Adipocyte (in vitro differentiated cells): ENCODE measurements around the gene ABL1.
"Not testable (repeated sequence)": the region's sequence is repeated elsewhere in the genome, so short reads cannot be mapped to it uniquely, and the experiment has no call there.

ENCODE experiments used
- DNase-seq: peaks from one replicate; pipeline ENCODE4 v3.0.0-alpha.2; 2015; ENCODE audit warnings: low read depth
- H3K27me3 ChIP-seq: replicated peaks from 2 replicates; pipeline ENCODE4 v1.7.0; 2013; ENCODE audit warnings: mild to moderate bottlenecking, low read length, moderate library complexity; ENCODE audit not compliant: control insufficient read depth, insufficient read depth
- H3K36me3 ChIP-seq: 2 replicates; pipeline ENCODE4 v1.7.0; 2013; ENCODE audit warnings: low read length, mild to moderate bottlenecking, moderate library complexity; ENCODE audit not compliant: control insufficient read depth, insufficient read depth, severe bottlenecking
- H3K4me1 ChIP-seq: 2 replicates; pipeline ENCODE4 v1.7.0; 2013; ENCODE audit warnings: mild to moderate bottlenecking, low read length, moderate library complexity; ENCODE audit not compliant: control insufficient read depth, insufficient read depth
- H3K4me3 ChIP-seq: 2 replicates; pipeline ENCODE4 v1.7.0; 2013; ENCODE audit warnings: mild to moderate bottlenecking, low read length, moderate library complexity
- H3K9ac ChIP-seq: 2 replicates; pipeline ENCODE4 v1.7.0; 2013; ENCODE audit warnings: mild to moderate bottlenecking, low read length, moderate library complexity
- H3K9me3 ChIP-seq: 2 replicates; pipeline ENCODE4 v1.7.0; 2013; ENCODE audit warnings: mild to moderate bottlenecking, low read length, moderate library complexity; ENCODE audit not compliant: control insufficient read depth

The ABL1 gene

GRCh38 chr9:130834371-130835336, at the start of gene ABL1:
Gene ABL1 (plus strand): TSS chr9:130835254. CDS start chr9:130835447, 193 bp downstream.
- no peaks in the 10 kb centered on the region for H3K36me3 ChIP-seq
- H3K4me1 ChIP-seq = peaks cover 53% of the 10 kb centered on the region
- H3K4me3 ChIP-seq = peak within 1 kb of the TSS; percentile 90
- H3K9me3 ChIP-seq = no peaks in the 10 kb centered on the region
- H3K27me3 ChIP-seq = no peaks in the 10 kb centered on the region
- peak within 1 kb of the TSS; percentile 96 for H3K9ac ChIP-seq
- peak; percentile 86 for DNase-seq

- peaks cover 23% of the 10 kb centered on the region for H3K4me1 ChIP-seq
- H3K27me3 ChIP-seq = no peaks in the 10 kb centered on the region
- no peak for DNase-seq
- peaks cover 7% of the 10 kb centered on the region for H3K9me3 ChIP-seq
- H3K4me3 ChIP-seq = no peak overlapping the region
- no peaks in the 10 kb centered on the region for H3K36me3 ChIP-seq
- H3K9ac ChIP-seq = no peak overlapping the region
Observed at GRCh38 chr9:130785940-130786508, 49.0 kb upstream of the ABL1 start.

GRCh38 chr9:130786526-130786925, 48.5 kb upstream of the ABL1 start:
- H3K27me3 ChIP-seq = no peaks in the 10 kb centered on the region
- no peak overlapping the region for H3K4me3 ChIP-seq
- H3K9me3 ChIP-seq = peaks cover 7% of the 10 kb centered on the region
- H3K4me1 ChIP-seq = peaks cover 20% of the 10 kb centered on the region
- H3K36me3 ChIP-seq = no peaks in the 10 kb centered on the region
- DNase-seq = no peak
- H3K9ac ChIP-seq = no peak overlapping the region

GRCh38 chr9:130789747-130790672, 45.0 kb upstream of the ABL1 start:
- Histone ChIP-seq H3K4me1 (peaks cover 16% of the 10 kb centered on the region), H3K27me3 (no peaks in the 10 kb centered on the region), H3K4me3 (no peak overlapping the region), H3K36me3 (no peaks in the 10 kb centered on the region), H3K9me3 (peaks cover 7% of the 10 kb centered on the region), H3K9ac (no peak overlapping the region)
- DNase-seq = no peak

GRCh38 chr9:130791303-130791894, 43.7 kb upstream of the ABL1 start:
- H3K9ac ChIP-seq = no peak overlapping the region
- H3K9me3 ChIP-seq = peaks cover 7% of the 10 kb centered on the region
- H3K36me3 ChIP-seq = no peaks in the 10 kb centered on the region
- no peak for DNase-seq
- H3K4me3 ChIP-seq = no peak overlapping the region
- H3K27me3 ChIP-seq = no peaks in the 10 kb centered on the region
- H3K4me1 ChIP-seq = peaks cover 29% of the 10 kb centered on the region

GRCh38 chr9:130793589-130793988, 41.5 kb upstream of the ABL1 start:
- no peak for DNase-seq
- no peaks in the 10 kb centered on the region for H3K27me3 ChIP-seq
- peaks cover 7% of the 10 kb centered on the region for H3K9me3 ChIP-seq
- peaks cover 29% of the 10 kb centered on the region for H3K4me1 ChIP-seq
- no peak overlapping the region for H3K9ac ChIP-seq
- H3K36me3 ChIP-seq = no peaks in the 10 kb centered on the region
- H3K4me3 ChIP-seq = no peak overlapping the region

GRCh38 chr9:130794021-130794420, 41.0 kb upstream of the ABL1 start:
- H3K9me3 ChIP-seq, H3K4me3 ChIP-seq, DNase-seq, H3K9ac ChIP-seq, H3K36me3 ChIP-seq, H3K27me3 ChIP-seq: not testable (repeated sequence)
- peaks cover 29% of the 10 kb centered on the region for H3K4me1 ChIP-seq

- peak overlapping the region; percentile 61 for H3K9ac ChIP-seq
- peaks cover 29% of the 10 kb centered on the region for H3K4me1 ChIP-seq
- H3K27me3 ChIP-seq, H3K9me3 ChIP-seq, H3K36me3 ChIP-seq: not testable (repeated sequence)
- peak; percentile 86 for DNase-seq
- H3K4me3 ChIP-seq = peak overlapping the region; percentile 61
Observed at GRCh38 chr9:130794423-130794822, 40.6 kb upstream of the ABL1 start.

- peak; percentile 36 for DNase-seq
- Histone ChIP-seq H3K27me3 (no peaks in the 10 kb centered on the region), H3K9me3 (peaks cover 2% of the 10 kb centered on the region), H3K4me3 (peak overlapping the region; percentile 61), H3K4me1 (peaks cover 29% of the 10 kb centered on the region), H3K9ac (peak overlapping the region; percentile 61), H3K36me3 (no peaks in the 10 kb centered on the region)
Observed at GRCh38 chr9:130794923-130795495, 40.0 kb upstream of the ABL1 start.

GRCh38 chr9:130803116-130803515, 31.9 kb upstream of the ABL1 start:
- not testable (repeated sequence) for DNase-seq, H3K4me1 ChIP-seq, H3K36me3 ChIP-seq, H3K9me3 ChIP-seq, H3K4me3 ChIP-seq, H3K9ac ChIP-seq, H3K27me3 ChIP-seq
